K562 (cell line): ENCODE results near the gene UBE2L5. TPM values are rescaled to one million over a fixed set of nuclear protein-coding genes. Genes with fewer than 3 reads are reported as not detected.
A peak's percentile ranks its signal among the peaks of the same experiment; 100 is the strongest.

Source experiments
- ADNP ChIP-seq: fragments of 200-800 bp; sonication (Bioruptor generic); IDR thresholded peaks from 2 replicates; pipeline ENCODE4 v1.6.1; 2016; ENCODE audit warnings: missing genetic modification characterization, missing compliant biosample characterization
- BCL6 ChIP-seq: fragments of 250-450 bp; sonication (Bioruptor Pico); IDR thresholded peaks from 2 replicates; pipeline ENCODE4 v1.4.0; 2020
- BRCA1 ChIP-seq, 2 experiments: fragments of 450-650 bp in 1 of 2; sonication (generic) in 1 of 2; formaldehyde crosslinking in 1 of 2; IDR thresholded peaks; 2 replicates each; pipeline versions ENCODE4 v1.5.0 to v1.6.1; 2017 to 2020; ENCODE audit warnings: mild to moderate bottlenecking in 1 of 2, missing genetic modification reagents in 1 of 2
- CREM ChIP-seq: IDR thresholded peaks from 2 replicates; pipeline ENCODE4 v1.6.1; 2014; ENCODE audit warnings: antibody characterized with exemption, low read depth
- DNMT1 ChIP-seq: fragments of 450-650 bp; IDR thresholded peaks from 2 replicates; pipeline ENCODE4 v1.6.1; 2016; ENCODE audit warnings: antibody characterized with exemption, mild to moderate bottlenecking
- EP400 ChIP-seq: fragments of 450-650 bp; IDR thresholded peaks from 2 replicates; pipeline ENCODE4 v1.6.1; 2017; ENCODE audit warnings: antibody characterized with exemption, mild to moderate bottlenecking, moderate library complexity
- ETV1 ChIP-seq: fragments of 450-650 bp; conservative IDR thresholded peaks from 2 replicates; pipeline ENCODE4 v1.6.1; 2016; ENCODE audit warnings: missing genetic modification characterization, control low read depth, low read depth, missing compliant biosample characterization
- KLF16 ChIP-seq: IDR thresholded peaks from 2 replicates; pipeline ENCODE4 v1.6.1; 2016; ENCODE audit warnings: antibody characterized with exemption
- MTA2 ChIP-seq: fragments of 450-650 bp; IDR thresholded peaks from 2 replicates; pipeline ENCODE4 v1.6.1; 2016; ENCODE audit warnings: low read depth
- PHTF2 ChIP-seq: fragments of 250-450 bp; sonication (Bioruptor Pico); IDR thresholded peaks from 2 replicates; pipeline ENCODE4 v1.5.0; 2021; ENCODE audit warnings: mild to moderate bottlenecking
- SOX6 ChIP-seq: fragments of 450-650 bp; IDR thresholded peaks from 2 replicates; pipeline ENCODE4 v1.6.1; 2014; ENCODE audit warnings: mild to moderate bottlenecking
- U2AF2 ChIP-seq: fragments of 200-400 bp; formaldehyde crosslinking; optimal IDR thresholded peaks from 2 replicates; pipeline ENCODE3; 2017; ENCODE audit warnings: low read depth, mild to moderate bottlenecking, low read length
- ZNF133 ChIP-seq: fragments of 250-450 bp; sonication (Bioruptor Pico); IDR thresholded peaks from 2 replicates; pipeline ENCODE4 v1.4.0; 2020; ENCODE audit warnings: mild to moderate bottlenecking
- ZNF274 ChIP-seq: IDR thresholded peaks from 2 replicates; pipeline ENCODE4 v1.6.1; 2011; ENCODE audit warnings: low read depth, mild to moderate bottlenecking, low read length, moderate library complexity, borderline replicate concordance
- ZNF354B ChIP-seq: fragments of 250-450 bp; sonication (Bioruptor Pico); IDR thresholded peaks from 2 replicates; pipeline ENCODE4 v1.4.0; 2020
- ZNF408 ChIP-seq: fragments of 250-450 bp; sonication (Bioruptor Pico); IDR thresholded peaks from 2 replicates; pipeline ENCODE4 v1.4.0; 2020; ENCODE audit warnings: low read depth, mild to moderate bottlenecking, moderate library complexity
- polyA plus RNA-seq, 8 experiments: library from polyadenylated mRNA; depleted of rRNA in 4 of 8; stranded (reverse) in 5 of 8; unstranded in 3 of 8; fragments of >200 nt; fragmentation: Nextera tagmentation in 2 of 8; fragmentation: Illumina TruSeq in 1 of 8; extraction: Ambion mirVana in 2 of 8; extraction: Trizol in 1 of 8; gene quantifications; 2 replicates each; pipeline versions ENCODE4 v1.2.1 to v1.2.3, GENCODE V29; 2011 to 2014; ENCODE audit warnings: inconsistent platforms in 1 of 8, missing spikeins in 1 of 8
- total RNA-seq, 7 experiments: library from RNA; depleted of rRNA in 6 of 7; stranded (reverse); fragments of >200 nt in 6 of 7; fragmentation: Illumina TruSeq in 2 of 7; extraction: Trizol in 2 of 7; gene quantifications; 2 replicates each; pipeline versions ENCODE4 v1.2.1 to v1.2.3, GENCODE V29; 2011 to 2021; ENCODE audit warnings: low replicate concordance in 1 of 7
- TF ChIP-seq, protein P1 (sequence below): sonication (generic); formaldehyde crosslinking; IDR thresholded peaks from 2 replicates; pipeline ENCODE4 v1.5.0; 2020; ENCODE audit warnings: missing genetic modification reagents
- TF ChIP-seq, protein P2 (sequence below): sonication (generic); formaldehyde crosslinking; IDR thresholded peaks from 2 replicates; pipeline ENCODE4 v1.9.0; 2022; ENCODE audit warnings: mild to moderate bottlenecking, missing genetic modification reagents
- TF ChIP-seq, protein P3 (sequence below): fragments of 250-450 bp; sonication (Bioruptor Pico); IDR thresholded peaks from 2 replicates; pipeline ENCODE4 v1.4.0; 2020; ENCODE audit warnings: mild to moderate bottlenecking, moderate library complexity
- TF ChIP-seq, protein P4 (sequence below): fragments of 200-400 bp; formaldehyde crosslinking; IDR thresholded peaks from 2 replicates; pipeline ENCODE4 v1.6.1; 2017; ENCODE audit warnings: mild to moderate bottlenecking, low read depth, low read length, moderate library complexity
- TF ChIP-seq, protein P5 (sequence below), 2 experiments: IDR thresholded peaks; 2 replicates each; pipeline ENCODE4 v1.6.1; 2011; ENCODE audit warnings: borderline replicate concordance in 1 of 2, control low read depth in 1 of 2, low read depth in 1 of 2, low read length in 1 of 2, mild to moderate bottlenecking in 1 of 2, mixed read lengths in 1 of 2, moderate library complexity in 1 of 2; ENCODE audit not compliant: insufficient read depth in 1 of 2, insufficient read length in 1 of 2, poor library complexity in 1 of 2, severe bottlenecking in 1 of 2; ENCODE audit errors: extremely low read depth in 1 of 2
- TF ChIP-seq, protein P6 (sequence below): fragments of 450-650 bp; formaldehyde crosslinking; IDR thresholded peaks from 2 replicates; pipeline ENCODE4 v1.4.0; 2020; ENCODE audit warnings: mild to moderate bottlenecking, mixed read lengths

UBE2L5 gene
- total and polyA plus RNA-seq, 9 of the 15 experiments (the other 6 are each of a cell fraction or from before 2014, with no cell fraction given): 0.22 to 1.5 (median 0.86) TPM; not detected in 6

DNA sequence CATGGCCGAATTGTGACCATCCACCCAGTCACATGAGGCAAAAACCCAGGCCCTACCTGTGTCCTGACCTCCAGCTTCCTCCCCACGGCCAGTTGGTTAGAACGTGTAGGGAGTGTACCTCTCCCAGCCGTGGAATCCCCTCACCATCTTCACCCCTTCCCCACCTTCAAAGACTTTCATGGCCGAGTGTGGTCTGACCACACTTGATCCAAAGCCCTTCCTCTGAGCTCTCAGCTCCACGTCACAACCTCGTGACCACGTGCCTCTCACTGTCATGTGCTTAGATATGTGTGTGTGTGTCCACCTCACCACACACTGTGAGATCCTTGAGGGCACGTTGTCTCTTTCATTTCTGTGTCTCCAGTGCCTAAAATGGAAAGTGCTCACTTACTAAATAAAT lies 48.6 kb upstream of the UBE2L5 start (continued):
- TF ChIP-seq, protein P1, sequence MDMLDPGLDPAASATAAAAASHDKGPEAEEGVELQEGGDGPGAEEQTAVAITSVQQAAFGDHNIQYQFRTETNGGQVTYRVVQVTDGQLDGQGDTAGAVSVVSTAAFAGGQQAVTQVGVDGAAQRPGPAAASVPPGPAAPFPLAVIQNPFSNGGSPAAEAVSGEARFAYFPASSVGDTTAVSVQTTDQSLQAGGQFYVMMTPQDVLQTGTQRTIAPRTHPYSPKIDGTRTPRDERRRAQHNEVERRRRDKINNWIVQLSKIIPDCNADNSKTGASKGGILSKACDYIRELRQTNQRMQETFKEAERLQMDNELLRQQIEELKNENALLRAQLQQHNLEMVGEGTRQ (CRISPR knock-in tag): peak; percentile 61
- TF ChIP-seq, protein P2, sequence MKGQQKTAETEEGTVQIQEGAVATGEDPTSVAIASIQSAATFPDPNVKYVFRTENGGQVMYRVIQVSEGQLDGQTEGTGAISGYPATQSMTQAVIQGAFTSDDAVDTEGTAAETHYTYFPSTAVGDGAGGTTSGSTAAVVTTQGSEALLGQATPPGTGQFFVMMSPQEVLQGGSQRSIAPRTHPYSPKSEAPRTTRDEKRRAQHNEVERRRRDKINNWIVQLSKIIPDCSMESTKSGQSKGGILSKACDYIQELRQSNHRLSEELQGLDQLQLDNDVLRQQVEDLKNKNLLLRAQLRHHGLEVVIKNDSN (CRISPR knock-in tag): peak; percentile 61
- TF ChIP-seq U2AF2 (no peak), ZNF354B (no peak), CREM (0 out of 2 replicates have a peak, but pooled peaks have one; percentile 17), ZNF274 (no peak), ZNF408 (CRISPR knock-in tag) (no peak), BRCA1 (IDR thresholded peaks at IDR 0.05) (no peak), BRCA1 (CRISPR knock-in tag; IDR thresholded peaks at IDR 0.05) (no peak), KLF16 (no peak), EP400 (no peak), DNMT1 (no peak), MTA2 (no peak), ADNP (no peak), ZNF133 (CRISPR knock-in tag) (no peak), ETV1 (no peak), SOX6 (no peak), PHTF2 (CRISPR knock-in tag) (no peak), BCL6 (CRISPR knock-in tag) (no peak)
- TF ChIP-seq, protein P3, sequence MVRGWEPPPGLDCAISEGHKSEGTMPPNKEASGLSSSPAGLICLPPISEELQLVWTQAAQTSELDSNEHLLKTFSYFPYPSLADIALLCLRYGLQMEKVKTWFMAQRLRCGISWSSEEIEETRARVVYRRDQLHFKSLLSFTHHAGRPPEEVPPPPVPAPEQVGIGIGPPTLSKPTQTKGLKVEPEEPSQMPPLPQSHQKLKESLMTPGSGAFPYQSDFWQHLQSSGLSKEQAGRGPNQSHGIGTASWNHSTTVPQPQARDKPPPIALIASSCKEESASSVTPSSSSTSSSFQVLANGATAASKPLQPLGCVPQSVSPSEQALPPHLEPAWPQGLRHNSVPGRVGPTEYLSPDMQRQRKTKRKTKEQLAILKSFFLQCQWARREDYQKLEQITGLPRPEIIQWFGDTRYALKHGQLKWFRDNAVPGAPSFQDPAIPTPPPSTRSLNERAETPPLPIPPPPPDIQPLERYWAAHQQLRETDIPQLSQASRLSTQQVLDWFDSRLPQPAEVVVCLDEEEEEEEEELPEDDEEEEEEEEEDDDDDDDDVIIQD: no peak
- TF ChIP-seq, protein P4, sequence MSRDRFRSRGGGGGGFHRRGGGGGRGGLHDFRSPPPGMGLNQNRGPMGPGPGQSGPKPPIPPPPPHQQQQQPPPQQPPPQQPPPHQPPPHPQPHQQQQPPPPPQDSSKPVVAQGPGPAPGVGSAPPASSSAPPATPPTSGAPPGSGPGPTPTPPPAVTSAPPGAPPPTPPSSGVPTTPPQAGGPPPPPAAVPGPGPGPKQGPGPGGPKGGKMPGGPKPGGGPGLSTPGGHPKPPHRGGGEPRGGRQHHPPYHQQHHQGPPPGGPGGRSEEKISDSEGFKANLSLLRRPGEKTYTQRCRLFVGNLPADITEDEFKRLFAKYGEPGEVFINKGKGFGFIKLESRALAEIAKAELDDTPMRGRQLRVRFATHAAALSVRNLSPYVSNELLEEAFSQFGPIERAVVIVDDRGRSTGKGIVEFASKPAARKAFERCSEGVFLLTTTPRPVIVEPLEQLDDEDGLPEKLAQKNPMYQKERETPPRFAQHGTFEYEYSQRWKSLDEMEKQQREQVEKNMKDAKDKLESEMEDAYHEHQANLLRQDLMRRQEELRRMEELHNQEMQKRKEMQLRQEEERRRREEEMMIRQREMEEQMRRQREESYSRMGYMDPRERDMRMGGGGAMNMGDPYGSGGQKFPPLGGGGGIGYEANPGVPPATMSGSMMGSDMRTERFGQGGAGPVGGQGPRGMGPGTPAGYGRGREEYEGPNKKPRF: no peak
- TF ChIP-seq, protein P5, sequence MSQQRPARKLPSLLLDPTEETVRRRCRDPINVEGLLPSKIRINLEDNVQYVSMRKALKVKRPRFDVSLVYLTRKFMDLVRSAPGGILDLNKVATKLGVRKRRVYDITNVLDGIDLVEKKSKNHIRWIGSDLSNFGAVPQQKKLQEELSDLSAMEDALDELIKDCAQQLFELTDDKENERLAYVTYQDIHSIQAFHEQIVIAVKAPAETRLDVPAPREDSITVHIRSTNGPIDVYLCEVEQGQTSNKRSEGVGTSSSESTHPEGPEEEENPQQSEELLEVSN (IDR thresholded peaks at IDR 0.05; ENCODE audit: borderline replicate concordance in 1 of 2, extremely low read depth in 1 of 2, insufficient read depth in 1 of 2, insufficient read length in 1 of 2, low read depth in 1 of 2, low read length in 1 of 2, poor library complexity in 1 of 2, severe bottlenecking in 1 of 2): peak; percentile 27 to 43
- TF ChIP-seq, protein P6, sequence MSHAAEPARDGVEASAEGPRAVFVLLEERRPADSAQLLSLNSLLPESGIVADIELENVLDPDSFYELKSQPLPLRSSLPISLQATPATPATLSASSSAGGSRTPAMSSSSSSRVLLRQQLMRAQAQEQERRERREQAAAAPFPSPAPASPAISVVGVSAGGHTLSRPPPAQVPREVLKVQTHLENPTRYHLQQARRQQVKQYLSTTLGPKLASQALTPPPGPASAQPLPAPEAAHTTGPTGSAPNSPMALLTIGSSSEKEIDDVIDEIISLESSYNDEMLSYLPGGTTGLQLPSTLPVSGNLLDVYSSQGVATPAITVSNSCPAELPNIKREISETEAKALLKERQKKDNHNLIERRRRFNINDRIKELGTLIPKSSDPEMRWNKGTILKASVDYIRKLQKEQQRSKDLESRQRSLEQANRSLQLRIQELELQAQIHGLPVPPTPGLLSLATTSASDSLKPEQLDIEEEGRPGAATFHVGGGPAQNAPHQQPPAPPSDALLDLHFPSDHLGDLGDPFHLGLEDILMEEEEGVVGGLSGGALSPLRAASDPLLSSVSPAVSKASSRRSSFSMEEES: peak; percentile 57
